Measurements from ENCODE around the gene SSU72.
A peak's percentile ranks its signal among the peaks of the same experiment; 100 is the strongest.
"Not testable (repeated sequence)": the region's sequence is repeated elsewhere in the genome, so short reads cannot be mapped to it uniquely, and the experiment has no call there.

The SSU72 gene

GRCh38 chr1:1527092-1527816 lies 47.4 kb downstream of the SSU72 start:
- DNase-seq (ENCODE audit: low spot score), result no peak

GRCh38 chr1:1526476-1526875 lies 48.2 kb downstream of the SSU72 start:
- DNase-seq (ENCODE audit: low spot score), result not testable (repeated sequence)

DNA sequence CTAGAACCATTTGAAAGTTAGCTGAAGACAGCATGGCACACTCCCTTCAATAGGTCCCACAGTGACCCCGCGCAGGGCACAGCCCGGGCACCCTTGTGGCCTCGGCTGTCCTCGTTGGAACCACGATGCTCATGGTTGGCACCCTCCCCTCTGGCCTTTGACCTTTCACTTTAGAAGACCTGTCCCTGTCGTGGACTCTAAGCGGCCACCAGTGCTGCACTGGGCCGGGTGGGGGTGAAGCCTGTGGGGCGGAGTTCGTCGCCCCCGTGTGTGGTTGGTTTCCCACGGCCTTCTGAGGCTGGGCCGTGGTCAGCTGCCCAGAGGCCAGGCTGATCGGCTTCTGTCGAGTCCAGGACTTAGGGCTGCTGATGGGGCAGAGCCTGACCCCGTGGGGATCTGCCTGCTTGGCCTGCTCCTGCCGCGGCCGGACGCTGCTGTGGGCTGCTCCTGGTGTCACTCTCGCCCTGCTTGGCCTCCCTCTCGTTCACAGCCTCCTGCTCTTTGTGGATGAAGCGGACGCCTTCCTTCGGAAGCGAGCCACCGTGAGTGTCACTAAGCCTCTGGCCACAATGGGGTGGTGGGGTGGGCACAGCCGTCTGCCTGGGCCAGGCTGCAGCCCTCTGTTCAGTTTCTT lies 49.8 kb downstream of the SSU72 start:
- DNase-seq (ENCODE audit: low spot score), result not testable (repeated sequence)

DNA sequence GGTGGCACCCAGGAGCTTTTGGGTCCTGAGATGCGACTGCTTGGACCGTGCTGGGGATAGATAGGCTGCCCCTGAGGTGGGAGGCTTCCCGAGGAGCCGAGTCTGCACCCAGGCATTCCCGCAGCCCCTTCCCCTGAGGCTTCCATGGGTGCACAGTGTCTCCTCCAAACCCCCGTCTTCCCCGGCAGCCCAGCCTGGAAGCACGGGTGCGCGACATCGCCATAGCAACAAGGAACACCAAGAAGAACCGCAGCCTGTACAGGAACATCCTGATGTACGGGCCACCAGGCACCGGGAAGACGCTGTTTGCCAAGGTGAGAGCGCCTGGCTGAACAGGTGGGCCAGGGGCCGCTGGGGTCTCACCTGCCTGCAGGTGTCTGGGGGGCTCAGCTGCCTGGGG lies 51.0 kb downstream of the SSU72 start:
- not testable (repeated sequence) for DNase-seq (ENCODE audit: low spot score)

DNA sequence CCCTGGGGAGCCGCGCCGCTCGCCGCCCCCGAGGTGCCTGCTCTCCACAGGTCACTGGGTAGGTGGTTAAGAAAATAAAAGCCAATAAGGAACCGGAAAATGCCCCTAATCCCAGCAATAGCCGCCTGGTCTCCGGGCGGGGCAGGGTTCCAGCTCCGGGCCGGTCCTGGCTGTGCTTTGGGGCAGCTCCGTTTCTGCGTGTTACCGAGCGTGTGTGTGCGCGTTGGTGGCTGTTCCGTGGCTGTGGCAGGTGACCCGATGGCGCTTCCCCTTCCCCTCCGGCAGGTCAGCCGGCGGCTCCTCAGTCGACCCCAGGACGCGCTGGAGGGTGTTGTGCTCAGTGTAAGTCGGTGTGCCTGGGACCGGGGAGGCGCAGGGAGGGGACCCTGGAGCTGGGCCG lies 51.4 kb downstream of the SSU72 start:
- not testable (repeated sequence) for DNase-seq (ENCODE audit: low spot score)

- DNase-seq (ENCODE audit: low spot score), result not testable (repeated sequence)
Observed at GRCh38 chr1:1522536-1522935, 52.1 kb downstream of the SSU72 start.

DNA sequence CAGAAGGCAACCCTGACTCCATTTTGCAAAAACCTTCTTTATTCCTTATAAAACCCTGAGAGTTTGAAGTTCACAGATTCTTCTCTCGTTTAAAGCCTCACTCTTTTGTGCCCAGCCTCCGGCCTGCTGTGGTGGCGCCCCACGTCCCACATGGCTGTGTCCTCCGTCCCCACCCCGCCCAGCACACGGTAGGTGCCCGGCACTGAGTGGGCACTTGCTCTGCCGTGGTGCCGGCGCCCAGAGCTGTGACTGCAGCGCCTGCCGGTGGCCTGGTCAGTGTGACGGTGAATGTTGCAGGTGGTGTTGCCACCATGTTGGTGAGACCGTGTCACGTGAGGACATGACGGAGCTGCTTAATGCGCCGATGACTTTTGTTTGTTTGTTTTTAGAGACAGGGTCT lies 53.3 kb downstream of the SSU72 start:
- no peak for DNase-seq (ENCODE audit: low spot score)

DNA sequence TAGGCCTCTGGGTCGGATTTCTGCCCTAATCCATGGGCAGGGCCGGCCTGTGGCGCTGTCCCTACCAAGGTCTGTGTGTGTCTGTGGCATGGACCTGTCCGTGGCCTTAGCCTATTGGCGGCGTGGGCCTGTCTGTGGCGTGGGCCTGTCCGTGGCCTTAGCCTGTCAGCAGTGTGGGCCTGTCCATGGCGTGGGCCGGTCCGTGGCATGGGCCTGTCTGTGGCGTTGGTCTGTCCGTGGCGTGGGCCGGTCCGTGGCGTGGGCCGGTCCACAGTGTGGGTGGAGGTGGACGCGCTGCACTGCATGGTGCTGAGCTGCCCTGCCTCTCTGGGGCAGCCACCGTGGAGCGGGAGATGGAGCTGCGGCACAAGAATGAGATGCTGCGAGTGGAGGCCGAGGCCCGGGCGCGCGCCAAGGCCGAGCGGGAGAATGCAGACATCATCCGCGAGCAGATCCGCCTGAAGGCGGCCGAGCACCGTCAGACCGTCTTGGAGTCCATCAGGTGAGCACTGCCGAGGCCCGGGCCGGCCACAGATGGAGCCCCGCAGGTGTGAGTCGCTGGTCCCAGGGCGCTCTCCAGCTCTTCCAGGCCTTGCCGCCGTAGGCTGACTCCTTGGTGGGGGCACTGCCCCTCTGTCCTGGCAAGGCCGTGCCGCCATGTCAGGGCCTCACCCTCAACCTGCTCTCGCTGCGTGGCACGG lies 54.7 kb downstream of the SSU72 start:
- not testable (repeated sequence) for DNase-seq (ENCODE audit: low spot score)

GRCh38 chr1:1518621-1519007 lies 56.0 kb downstream of the SSU72 start:
- not testable (repeated sequence) for DNase-seq (ENCODE audit: low spot score)

- DNase-seq (ENCODE audit: low spot score), result no peak
Observed at GRCh38 chr1:1517973-1518620, 56.6 kb downstream of the SSU72 start.

DNA sequence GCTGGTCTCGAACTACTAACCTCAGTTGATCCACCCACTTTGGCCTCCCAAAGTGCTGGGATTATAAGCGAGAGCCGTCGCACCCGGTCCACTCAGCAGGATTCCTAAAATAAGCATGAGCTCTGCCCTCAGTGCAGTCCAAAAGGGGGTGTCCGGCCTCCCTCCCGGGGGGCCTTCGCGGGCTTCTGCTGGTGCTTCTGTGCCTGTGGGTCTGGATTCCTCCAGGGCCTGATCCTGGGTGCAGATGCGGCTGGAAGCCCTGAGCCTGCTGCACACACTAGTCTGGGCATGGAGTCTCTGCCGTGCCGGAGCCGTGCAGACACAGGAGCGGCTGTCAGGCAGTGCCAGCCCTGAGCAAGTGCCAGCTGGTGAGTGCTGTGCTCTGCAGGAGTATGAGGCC lies 57.7 kb downstream of the SSU72 start:
- DNase-seq (ENCODE audit: low spot score), result not testable (repeated sequence)

DNA sequence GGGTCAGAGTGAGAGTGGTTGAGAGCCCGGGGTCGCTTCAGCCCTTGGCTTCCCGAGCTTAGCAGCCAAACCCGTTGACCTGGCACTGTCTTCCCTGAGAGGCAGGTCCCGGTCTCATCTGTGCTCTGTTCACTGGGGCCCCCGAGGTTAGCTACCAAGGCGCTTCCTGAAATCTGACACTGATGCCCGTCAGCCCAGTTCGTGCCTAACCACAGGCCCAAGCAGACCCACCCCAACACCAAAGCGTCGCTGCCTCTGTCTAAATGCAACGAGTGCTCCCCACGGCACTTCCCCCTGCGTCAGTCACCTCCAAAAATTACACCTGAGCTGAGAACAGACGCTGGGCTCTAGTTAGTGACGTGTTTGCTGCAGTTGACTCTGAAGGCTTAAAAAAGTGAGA lies 60.3 kb downstream of the SSU72 start:
- not testable (repeated sequence) for DNase-seq (ENCODE audit: low spot score)

GRCh38 chr1:1513675-1514074 lies 61.0 kb downstream of the SSU72 start:
- not testable (repeated sequence) for DNase-seq (ENCODE audit: low spot score)

- DNase-seq (ENCODE audit: low spot score), result peak; percentile 43
Observed at GRCh38 chr1:1512425-1512824, 62.2 kb downstream of the SSU72 start.

DNA sequence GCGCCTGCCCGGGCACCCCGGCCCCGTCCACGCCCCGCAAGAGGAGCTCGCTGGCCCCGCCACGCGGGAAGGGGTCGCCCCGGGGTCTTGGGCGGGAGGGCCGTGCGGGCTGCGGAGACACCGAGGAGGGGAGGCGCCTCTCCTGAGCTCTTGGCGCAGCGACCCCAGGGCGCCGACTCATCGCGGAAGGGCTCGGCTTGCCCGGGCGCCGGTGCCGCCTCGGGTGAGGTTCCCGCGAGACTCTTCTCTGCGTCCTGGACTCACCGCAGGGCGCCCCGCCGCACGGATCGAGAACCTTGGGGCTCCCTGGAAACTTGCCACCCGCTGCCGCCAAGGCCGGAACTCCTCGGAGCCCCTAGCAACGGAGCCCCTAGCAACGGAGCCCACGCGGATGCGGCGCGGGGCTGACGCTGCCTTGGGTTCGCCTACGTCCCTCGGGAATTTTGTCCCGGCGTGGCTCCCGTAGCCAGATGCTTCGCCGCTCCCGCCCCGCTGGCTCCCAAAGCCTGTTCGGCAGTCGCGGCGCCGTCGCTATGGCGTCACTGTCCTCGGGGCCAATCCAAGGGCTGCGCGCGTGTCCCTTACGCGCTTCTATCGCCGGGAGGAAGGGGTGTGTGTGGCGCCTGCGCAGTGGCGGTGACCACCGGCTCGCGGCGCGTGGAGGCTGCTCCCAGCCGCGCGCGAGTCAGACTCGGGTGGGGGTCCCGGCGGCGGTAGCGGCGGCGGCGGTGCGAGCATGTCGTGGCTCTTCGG lies 63.0 kb downstream of the SSU72 start, which contains the start of gene ATAD3A:
Gene ATAD3A, plus strand, starts transcription at position 630 of the 753 bp plus-strand sequence. Its CDS starts 107 bp downstream, at position 737.
- DNase-seq (ENCODE audit: low spot score), result peak; percentile 98

DNA sequence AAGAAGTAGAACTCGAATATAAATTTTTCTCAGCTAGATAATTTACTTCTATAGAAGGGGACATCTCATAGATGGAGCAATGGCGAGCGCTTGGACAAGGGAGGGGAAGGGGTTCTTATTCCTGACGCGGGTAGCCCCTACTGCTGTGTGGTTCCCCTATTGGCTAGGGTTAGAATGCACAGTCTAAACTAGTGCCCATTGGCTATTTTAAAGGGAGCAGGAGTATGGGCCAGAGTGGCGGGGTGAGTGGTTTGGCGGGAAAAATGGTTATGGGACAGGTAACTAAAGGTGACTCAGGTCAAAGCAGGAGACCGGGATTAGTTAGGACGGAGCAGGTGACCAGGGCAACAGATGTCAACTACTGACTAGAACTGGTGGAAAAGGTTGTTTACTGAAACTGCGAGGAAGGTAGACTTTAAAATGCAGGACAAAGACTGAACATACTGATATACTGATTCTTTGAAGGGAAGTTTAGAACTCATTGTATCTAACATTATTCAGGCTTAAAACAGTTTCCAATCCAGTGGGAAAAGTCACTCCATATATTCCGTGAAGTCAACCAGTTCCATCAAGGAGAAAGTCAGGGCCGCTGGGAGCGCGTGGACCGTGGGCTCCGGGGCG lies 63.6 kb downstream of the SSU72 start:
- peak; percentile 73 for DNase-seq (ENCODE audit: low spot score)

- not testable (repeated sequence) for DNase-seq (ENCODE audit: low spot score)
Observed at GRCh38 chr1:1509465-1509850, 65.2 kb downstream of the SSU72 start.

DNA sequence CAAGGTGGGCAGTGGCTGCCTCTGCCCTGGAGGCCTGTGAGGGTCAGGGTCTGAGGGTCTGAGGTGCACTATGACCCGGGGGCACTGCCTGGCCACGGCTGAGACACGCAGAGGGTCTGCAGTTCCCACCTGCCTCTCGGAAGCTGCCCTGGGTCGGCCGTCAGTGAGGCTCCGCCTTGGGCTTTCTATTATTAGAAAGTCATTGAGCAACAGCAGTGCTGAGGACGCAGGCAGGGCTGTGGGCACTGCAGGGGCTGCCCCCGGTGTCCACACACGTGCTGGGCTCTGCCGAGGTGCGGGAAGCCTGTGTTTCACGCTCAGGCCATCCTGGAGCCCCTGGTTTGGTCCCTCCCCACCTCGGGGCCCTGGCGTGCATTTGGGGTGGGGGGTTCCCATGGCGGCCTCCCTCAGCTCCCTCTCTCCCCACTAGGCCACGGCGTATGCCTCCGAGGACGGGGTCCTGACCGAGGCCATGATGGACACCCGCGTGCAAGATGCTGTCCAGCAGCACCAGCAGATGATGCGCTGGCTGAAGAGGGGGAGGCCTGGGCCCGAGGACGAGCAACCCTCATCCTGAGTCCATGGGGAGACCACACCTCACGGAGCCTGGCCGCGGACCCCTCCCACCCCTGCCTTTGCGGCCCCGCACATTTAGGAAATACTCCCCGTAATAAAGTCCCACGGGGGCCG lies 65.7 kb downstream of the SSU72 start:
- DNase-seq (ENCODE audit: low spot score), result not testable (repeated sequence)

GRCh38 chr1:1507305-1507704 lies 67.4 kb downstream of the SSU72 start:
- no peak for DNase-seq (ENCODE audit: low spot score)

DNA sequence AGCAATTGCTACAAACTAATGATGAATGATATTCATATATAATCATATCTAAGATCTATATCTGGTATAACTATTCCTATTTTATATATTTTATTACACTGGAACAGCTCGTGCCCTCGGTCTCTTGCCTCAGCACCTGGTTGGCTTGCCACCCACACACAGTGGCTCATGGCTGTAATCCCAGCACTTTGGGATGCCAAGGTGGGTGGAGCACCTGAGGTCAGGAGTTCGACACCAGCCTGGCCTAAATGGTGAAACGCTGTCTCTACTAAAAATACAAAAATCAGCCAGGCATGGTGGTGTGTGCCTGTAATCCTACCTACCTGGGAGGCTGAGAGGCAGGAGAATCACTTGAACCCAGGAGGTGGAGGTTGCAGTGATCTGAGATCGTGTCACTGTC lies 68.9 kb downstream of the SSU72 start:
- not testable (repeated sequence) for DNase-seq (ENCODE audit: low spot score)
